ENCODE results near the gene SEZ6.

GRCh38 chr17:28988475-28988874 lies 17.4 kb downstream of the SEZ6 start:
- no peak for TF ChIP-seq CTCF (IDR thresholded peaks at IDR 0.05)
- no peak for TF ChIP-seq EP300 (IDR thresholded peaks at IDR 0.05)
